NCI-H1417 (cell line): Measurements from ENCODE around the gene CHAC1.

Experiments
- DNase-seq, 3 experiments: peaks; one replicate each; lab custom pipeline; 2025; lab: John Stamatoyannopoulos, UW

CHAC1 gene, protein sequence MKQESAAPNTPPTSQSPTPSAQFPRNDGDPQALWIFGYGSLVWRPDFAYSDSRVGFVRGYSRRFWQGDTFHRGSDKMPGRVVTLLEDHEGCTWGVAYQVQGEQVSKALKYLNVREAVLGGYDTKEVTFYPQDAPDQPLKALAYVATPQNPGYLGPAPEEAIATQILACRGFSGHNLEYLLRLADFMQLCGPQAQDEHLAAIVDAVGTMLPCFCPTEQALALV

DNA sequence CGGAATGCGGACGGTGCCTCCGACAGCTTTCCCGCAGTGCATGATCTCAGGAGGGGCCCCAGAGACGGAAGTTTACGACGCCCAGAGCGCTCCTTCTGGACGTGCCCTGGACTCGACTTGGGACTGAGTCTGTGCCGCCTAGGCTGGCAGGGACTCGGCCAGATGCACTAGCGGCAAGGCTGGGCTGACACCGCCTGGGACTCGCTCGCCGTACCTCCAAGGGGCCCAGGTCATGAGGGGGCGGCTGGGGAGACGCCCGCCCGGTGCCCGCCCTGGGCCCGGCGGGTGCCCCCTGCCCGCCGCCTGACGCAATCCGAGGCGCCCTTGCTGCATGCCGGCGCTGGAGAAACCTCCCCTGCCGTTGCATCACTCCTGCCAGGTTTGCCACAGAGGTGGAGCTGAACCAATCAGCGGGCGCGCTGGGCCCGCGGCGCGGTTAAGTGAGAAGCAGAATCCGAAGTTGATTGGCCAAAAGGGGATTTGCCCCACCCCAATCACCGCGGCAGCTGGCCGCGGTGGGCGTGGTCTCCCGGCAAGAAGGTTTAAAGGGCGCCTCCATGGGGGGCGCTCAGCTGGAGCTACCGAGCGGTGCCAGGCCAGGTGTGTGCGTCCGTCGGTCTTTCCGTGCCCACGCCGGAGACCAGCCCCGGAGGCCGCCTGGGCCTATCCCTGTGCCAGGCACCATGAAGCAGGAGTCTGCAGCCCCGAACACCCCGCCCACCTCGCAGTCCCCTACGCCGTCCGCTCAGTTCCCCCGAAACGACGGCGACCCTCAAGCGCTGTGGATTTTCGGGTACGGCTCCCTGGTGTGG, at the start of gene CHAC1:
Gene CHAC1 (plus strand): TSS at position 571 of the 812 bp plus-strand sequence. CDS start 113 bp downstream, at position 684.
- peak; percentile 91 to 96 (median 91) for DNase-seq

DNA sequence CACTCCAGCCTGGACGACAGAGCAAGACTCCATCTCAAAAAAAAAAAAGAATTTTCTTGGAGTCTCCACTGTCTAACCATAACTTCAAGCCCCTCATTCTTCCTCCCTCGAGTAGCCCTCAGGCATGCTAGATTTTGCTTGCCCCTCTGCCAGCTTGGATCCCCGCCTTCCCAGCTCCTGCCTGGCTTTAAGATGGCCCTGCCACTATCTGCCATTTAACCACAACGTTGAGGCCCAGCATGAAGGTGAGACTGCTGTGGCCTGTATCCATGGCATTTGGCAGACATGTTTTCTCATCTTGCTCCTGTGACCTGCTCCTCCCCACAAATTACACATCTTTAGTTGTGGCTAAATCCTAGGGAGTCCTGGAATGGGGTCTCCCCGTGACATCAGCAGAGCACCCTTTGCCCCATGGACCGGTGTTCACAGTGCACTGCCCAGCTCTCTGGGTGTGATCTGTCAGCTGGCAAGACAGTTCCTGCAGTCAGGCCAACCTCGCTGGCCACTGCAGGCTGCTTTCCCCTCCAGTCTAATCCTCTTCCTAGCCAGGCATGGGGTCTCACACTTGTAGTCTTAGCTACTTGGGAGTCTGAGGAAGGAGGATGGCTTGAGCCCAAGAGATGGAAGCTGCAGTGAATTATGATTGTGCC, 48.6 kb upstream of the CHAC1 start:
- DNase-seq = no peak

DNA sequence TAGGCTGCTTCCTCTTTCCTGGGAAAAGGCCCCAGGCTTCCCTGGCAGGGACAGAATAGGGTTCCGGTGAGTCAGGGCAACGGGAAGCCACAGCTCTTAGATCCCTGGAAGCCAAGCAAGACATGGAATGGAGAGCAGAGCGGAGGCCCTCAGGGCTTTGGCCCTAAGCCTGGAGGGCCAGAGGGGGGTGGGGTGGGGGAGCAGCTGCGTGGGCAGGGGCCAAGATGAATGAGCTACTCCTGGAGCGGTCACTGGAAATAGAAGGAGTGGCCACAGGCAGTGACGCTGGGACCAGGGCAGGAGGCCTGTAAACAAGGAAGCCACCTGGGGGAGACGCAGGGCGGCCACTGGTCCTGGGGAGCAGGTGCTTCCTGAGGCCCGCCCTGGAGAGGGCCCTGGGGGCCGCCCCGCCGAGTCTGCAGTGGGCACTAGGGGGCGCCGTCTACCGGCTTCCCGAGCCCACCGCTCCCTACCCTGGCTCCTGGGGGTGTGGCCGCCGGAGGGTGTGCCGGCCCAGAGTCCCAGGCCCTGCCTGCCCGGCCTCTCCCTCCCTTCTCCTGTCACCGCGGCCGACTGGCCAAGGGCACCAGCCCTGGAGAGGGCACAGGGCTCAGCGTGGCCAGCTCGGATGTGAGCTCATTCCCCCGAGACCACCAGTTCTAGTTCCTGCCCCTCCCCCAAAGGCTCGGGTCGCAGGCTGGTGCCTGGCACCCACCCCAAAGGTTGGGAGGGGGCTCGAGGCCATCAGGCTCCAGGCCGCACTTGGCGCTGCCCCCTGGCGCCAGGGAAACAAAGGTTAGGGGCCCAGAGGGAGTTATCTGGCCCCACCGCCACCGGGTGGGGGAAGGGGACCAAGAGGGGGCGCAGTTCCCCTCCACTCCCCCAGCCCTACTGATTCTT, 46.9 kb upstream of the CHAC1 start:
- DNase-seq = peak; percentile 54 to 92 (median 84)

DNA sequence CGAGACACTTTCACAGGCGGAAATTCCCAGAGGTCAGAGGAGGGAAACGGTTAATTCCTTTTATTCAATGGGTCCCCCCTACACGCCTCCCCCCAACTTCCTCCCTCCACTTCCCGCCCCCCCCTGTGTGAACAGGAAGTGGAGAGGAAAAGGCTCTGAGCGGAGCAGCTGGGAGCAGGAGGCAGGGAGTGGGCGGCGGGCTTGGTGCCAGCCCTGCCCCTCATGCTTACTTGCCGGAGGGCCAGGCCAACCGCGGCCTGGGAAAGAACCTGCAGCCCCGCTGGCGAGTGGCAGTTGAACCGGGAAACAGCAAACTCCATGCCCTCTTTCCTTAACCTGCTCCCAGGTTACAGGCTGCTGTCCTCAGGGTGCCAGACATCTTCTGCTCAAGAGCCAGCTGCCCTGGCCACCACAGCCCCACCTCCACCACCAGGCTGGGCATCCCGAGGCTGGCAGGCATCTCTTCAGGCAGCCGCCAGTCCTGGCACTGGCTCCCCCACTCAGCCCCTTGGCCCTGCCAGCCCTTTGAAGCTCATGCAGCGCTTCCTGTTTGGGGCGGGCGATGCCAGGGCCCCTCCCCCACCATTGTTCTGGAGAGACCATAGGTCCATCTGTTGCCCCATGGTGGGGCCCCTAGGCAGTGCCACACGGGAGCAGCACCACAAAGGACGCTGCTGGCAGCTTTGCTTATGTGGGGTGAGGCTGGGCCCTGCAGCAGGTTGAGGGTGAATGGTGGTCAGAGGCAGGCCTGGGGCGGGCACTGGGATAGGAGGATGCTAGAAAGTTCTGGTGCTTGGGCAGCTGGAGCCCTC, 46.1 kb upstream of the CHAC1 start:
- peak; percentile 3 to 84 (median 72) for DNase-seq

DNA sequence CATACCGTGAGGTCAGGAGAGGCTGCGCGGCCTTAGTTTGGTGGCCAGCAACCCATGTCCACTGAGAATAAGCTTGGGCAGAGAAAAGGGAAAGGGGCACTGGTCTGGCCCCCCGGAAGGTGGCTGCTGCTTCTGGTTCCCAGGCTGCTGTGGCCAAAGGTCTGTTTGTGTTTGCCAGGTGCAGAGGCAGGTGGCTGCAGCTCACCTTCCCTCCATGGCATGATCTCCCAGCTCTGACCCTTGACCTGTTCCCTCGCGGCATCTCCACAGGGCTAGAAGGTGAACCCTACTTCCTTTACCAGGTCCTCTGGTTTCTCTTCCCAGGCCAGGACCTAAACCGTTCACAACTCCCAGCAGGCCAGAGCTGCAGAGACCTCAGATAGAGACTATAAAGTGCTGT, 45.2 kb upstream of the CHAC1 start:
- DNase-seq = peak in 1 of 3 experiments; percentile 15

DNA sequence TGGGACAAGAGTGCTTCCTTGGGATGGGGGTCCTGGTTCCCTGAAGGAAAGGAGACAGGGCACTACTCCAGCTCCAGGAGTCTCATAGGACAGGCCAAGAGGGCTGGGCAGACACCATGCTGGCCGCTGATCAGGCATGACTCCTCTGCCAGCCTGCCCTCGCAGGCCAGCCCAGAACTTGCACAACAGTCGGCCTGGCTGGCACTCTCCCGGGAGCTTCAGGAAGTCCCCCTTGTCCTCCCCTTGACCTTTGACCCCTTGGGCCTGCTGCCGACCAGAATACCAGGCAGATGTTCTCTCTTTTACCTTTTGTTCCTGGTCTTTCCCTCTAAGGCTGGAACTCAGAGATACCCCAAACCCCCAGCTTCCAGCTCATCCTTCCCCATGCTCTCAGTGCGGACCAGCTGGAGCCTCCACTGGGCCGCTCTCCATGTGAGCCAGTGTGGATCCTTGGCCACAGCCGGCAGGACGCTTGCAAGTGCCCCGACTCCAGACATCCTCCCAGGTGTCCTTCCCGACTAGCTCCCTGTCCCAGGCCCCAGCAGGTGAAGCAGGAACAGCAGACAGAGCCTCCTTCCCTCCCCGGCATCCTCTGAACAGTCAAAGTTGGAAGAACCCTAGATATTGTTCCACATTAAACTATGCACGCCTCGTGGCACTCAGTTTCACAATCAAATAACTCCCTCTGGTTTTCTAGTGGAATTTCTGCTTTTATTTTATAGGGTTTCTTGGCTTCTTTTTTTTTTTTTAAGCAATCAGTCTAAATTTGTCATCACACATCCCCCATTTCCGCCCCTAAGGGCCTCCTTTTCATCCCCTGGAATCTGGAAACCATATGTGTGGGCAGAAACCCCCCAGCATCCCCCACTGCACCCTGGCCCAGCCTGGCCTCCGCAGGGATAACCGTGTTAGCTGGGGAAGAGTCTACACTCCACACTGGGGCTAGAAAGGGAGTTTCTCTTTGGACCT, 43.3 kb upstream of the CHAC1 start:
- no peak for DNase-seq

DNA sequence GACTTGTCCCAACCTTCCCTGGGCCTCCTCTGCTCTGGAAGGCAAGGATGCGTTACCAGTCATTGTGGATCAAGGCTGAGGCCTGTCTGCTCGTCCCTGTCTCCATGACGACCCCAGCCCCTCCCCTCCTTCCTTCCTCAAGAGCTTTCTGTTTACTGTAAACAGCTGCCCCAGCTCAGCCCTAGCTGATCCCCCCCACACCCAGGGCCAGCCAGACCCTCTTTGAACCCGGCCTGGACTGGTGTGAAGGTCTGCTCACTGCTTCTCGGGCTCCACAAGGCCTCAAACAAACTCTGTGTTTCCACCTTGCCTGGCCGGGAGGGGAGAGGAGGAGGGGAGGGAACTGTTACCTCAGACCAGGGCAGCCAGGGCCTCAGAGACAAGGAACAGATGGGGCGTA, 42.1 kb upstream of the CHAC1 start:
- peak in 2 of 3 experiments; percentile 35 to 70 for DNase-seq

DNA sequence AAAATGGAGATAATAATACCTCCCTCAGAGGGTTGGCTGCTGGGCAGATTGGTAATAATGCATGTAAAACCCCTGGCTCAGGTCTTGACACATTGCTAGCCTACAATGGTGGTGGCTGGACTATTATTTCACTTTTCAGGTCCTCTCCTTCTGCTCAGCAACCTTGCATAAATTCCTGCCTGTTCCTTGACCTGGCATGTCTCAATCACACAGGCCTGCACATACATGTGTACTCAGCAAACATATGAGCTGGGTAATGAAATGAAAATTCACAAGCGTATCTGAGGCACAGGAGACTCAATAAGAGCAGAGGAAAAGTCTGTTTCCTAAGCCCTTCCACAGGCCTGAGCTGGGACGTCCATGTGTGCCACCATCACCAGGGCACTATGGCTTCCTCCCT, 41.6 kb upstream of the CHAC1 start:
- peak in 1 of 3 experiments; percentile 5 for DNase-seq

DNA sequence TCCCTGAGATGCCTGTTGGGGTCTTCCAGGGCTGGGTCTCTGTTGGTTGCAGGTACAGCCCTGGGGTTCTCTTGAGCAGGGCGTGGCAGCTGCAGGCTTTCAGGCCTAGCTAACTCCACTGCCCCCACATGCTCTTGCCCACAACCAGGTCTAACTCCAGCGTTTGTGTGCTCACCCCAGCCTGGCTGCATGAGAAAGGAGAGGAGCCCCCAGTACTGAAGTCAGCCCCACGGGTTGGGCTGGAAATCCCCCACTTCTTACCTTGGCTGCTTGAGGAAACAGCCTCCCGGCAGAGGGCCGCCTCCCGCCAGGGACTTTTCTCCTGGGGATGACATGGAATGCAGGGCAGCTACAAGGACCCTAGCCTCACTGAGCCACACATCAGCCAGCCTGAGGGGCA, 40.8 kb upstream of the CHAC1 start:
- DNase-seq = no peak

DNA sequence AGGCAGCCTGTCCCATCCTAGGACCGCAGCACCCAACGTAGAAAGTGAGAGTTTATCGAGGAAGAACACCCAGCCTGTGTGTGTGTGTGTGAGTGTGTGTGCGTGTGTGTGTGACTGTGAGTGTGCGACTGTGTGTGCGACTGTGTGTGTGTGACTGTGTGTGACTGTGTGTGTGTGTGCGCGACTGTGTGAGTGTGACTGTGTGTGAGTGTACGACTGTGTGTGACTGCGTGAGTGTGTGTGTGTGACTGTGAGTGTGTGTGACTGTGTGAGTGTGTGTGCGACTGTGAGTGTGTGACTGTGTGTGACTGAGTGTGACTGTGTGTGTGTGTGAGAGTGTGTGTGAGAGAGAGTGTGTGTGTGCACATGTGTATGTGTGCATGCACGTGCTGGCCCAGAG, 39.3 kb upstream of the CHAC1 start:
- no peak for DNase-seq

DNA sequence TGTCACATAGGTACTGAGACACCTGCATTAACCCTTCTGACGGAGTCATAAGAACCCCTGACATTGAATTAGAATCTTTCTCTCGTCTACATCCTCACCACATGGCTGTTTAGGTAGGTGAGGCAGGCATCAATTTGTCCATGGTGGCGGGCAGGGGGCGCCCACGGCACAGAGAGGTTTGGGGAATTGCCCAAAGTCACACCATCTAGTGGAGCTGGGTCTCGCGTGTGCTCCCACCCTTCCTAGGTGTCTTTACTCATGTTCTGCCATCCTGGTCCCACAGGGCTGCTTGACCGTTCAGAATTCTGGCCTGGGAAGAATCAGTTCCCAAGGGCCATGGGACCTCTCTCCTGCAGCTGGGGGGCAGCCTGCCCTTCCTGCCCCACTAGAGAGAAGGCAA, 38.8 kb upstream of the CHAC1 start:
- DNase-seq = no peak

DNA sequence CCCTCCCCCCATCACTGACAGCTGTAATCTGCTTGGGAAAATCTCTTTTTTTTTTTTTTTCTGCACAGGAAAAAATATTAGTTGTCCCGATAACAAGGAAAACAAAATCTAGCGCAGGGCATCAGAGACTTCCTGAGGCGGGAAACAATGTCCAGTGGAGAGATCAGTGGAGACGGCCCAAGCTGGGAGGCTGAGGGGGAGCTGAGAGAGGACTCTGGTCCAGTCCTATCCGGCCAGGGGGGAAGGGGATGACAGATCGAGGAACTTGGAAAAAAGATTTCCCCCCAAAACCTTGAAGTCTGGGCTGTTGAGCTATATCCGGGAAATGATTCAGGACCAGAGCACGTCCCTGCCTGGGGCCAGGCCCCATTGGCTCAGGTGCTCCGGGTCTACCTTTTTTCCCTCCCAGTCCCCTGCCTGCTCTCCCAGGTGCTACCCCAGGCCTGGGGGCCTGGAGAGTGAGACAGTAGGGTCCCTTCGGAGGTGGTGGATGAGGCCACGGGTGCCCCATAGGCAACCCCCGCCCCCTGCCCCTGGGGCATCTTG, 38.1 kb upstream of the CHAC1 start:
- DNase-seq = no peak

DNA sequence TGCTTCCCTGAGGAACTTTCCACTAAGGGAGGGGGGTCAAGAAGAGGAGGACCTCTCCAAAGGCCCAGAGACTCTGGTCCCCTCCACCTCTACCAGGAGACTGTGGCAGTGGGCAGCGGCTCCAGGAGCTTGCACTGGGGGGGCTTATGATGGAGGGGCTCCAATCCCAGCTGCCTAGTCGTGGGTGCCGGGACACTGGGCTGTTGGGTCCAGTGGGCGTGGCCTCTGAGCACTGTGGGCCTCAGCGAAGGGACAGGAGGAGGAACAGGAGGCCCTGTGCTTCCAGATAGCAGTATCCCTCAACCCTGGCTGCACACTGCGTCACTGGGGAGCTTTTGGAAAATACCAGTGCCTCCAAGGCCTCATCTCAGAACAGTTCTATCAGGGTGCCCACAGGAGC, 37.6 kb upstream of the CHAC1 start:
- no peak for DNase-seq

DNA sequence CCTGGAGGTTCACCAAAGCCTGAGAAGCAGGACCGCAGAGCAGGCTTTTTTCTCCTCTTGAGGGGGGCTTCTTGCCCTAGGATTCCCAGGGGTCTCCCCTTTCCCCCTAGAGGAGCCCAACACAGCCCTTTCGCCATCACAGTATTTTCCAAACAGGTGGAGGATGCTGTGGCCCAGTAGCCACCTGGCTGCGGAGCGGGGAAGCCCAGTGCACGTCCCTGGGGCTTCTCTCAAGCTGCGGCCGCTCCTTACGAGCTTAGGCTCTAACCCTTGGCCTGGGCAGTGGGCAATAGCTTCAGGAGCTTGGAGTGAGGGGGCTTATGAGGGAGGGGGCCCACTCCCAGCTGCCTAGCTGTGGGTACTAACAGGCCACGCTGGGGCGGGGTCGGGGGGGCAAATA, 35.7 kb upstream of the CHAC1 start:
- DNase-seq = peak in 1 of 3 experiments; percentile 85

DNA sequence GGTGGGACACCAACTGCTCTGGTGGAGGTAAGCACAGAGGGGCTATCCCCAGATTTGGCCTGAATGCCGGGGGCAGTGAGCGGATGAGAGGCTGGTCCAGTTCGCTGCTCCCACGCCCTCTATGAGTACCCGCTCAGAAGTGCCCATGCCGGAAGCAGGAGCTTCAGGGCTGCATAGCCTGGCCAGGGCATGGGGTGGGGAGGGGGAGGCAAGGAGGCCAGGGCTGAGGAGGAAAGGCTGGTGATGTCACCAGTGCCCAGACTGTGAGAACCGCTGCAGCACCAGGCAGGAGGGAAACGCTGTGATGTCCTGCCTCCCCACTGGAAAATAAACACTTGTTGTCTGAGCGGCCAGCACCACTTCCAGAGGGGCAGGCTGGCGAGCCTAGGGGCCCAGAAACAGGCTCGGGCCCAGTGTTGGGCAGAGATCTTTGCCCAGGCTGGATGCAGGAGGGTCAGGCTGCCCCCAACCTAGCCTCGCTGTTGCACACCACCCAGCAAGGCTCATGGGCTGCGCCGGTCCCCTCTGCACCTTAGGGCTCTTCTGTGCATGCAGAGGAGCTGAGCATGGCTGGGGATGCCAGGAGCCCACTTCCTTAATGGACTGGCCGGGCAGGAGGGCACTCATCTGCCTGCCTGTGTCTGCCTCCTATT, 35.0 kb upstream of the CHAC1 start:
- DNase-seq = peak in 2 of 3 experiments; percentile 87 to 91

DNA sequence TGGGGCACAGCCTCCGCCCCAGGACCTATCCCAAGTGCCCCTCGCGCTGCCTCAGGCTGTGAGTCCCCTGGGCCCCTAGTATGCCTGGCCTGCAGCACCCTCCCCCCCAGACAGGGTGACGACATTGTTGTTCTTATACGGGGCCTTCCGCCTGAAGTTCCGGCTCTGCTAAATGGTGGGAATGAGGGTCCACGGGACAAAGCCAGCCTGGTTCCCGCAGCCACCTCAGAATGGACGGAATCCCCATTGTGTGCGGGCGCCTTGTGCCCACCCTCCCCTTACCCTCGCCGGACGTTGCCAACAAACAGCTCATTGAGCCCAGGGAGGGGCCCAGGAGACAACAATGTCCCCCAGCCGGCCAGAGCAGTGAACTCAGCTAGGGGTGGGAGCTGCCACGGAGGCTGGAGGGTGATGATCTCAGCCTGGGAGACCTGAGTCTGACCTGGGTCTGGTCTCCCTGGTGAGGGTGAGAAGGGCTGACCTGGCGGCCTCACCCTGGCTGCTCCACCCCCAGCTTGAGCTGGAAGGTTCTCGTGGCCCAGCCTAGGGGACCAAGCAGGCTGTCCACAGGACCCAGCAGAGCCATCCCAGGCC, 34.4 kb upstream of the CHAC1 start:
- no peak for DNase-seq

DNA sequence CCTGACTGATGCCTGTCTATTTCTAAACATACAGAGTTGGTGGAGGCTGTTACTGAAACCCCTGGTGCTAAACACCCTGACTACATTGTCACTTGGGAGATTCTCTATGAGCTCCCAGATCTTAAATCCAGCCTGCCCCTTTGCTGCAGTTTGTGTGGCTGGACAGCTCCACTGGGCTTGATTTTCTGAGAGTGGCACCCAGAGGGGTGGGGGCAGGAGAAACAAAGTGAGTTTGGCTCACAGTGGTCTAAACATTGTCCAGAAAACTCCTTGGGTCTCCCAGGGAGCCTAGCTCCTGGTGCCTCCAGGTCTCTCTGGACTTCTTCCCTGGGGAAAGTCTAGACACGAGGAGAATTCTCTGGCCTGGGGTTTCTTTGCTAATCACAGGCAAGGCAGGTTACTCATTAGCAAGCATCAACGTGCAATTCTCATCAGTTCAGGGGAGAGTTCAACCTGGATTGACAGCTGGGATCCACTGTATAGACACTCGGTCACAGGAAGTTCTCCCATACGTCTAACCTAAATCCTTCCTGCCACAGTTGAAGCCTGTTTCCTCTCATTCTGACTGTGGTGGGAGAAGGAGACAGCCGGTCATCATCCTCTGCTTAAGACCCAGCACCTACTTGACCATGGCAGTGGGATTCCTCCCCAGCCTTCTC, 31.2 kb upstream of the CHAC1 start:
- DNase-seq = no peak

DNA sequence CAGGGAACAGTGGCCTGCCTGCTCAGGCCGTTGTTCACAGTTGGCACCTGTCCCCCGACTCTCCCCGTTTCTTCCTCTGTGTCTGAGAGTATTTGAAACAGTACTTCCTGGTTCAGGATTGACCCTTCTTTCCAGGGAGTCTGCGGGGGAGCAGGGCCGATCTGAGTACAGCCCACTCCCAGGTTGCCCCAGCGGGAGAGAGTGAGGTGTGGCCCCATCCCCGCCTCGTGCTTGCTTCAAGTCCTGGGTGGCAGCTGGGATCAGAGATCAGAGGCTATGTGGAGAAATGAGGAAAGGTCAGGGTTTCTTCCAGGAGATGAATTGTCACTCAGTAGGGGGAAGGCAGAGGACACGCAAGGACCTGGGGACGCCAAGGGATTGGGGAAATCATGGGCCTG, 30.7 kb upstream of the CHAC1 start:
- DNase-seq = no peak
